Measurements from ENCODE around the gene MSMB.
"Not testable (repeated sequence)": the region's sequence is repeated elsewhere in the genome, so short reads cannot be mapped to it uniquely, and the experiment has no call there.

MSMB gene

GRCh38 chr10:46069771-46070463 lies 23.8 kb upstream of the MSMB start:
- DNase-seq (ENCODE audit: low read depth), result no peak

- no peak for DNase-seq (ENCODE audit: low read depth)
These were observed 22.8 kb upstream of the MSMB start for GRCh38 chr10:46068905-46069304.

- DNase-seq (ENCODE audit: low read depth), result no peak
These were observed 22.0 kb upstream of the MSMB start for GRCh38 chr10:46068117-46068516.

- DNase-seq (ENCODE audit: low read depth), result no peak
These were observed 18.3 kb upstream of the MSMB start for GRCh38 chr10:46064269-46064817.

DNA sequence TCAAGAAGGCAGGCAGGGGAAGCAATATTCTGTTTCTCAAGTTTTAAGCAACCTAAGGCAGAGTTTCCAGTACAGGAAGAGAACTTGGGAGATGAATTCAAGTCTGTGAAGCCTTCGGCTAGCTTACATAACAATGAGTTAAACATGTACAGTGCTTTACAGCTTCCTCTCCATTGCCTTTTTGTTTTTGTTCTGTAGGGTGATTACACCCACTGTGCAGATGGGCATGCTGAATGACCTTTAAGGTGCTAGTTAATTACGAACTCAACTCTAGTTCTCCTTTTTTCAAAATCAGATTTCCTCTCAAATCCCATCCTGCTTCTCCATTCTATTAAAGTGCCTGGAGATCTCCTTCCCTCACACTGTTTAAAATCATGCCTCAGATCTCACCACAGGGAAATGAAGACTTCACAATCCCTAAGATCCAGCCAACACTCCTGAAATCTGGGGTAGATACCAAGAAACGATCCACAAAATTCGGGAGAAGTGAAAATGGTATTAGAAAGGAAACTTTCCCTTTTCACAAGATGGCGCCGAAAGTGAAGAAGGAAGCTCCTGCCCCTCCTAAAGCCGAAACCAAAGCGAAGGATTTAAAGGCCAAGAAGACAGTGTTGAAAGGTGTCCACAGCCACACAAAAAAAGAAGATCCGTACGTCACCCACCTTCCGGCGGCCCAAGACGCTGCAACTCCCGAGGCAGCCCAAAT lies 16.8 kb upstream of the MSMB start:
- DNase-seq (ENCODE audit: low read depth), result no peak

DNA sequence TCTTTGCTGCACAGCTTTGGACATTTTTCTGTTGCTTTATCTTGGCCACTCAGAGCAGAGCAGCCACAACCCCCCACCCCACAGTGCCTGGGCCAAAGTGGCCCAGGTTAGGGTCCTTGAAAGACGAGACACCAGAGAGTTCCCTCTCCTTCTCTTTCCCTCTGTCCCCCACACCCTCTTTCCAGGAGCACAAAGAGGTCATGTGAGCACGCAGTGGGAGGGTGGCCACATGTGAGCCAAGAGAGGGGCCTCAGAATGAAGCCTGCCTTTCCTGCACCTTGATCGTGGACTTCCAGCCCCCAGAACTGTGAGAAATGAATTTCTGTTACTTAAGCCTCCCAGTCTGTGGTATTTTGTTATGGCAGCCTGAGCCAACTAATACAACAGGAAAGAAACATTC lies 14.6 kb upstream of the MSMB start:
- DNase-seq (ENCODE audit: low read depth), result no peak

GRCh38 chr10:46057927-46058326 lies 11.9 kb upstream of the MSMB start:
- not testable (repeated sequence) for DNase-seq (ENCODE audit: low read depth)

- DNase-seq (ENCODE audit: low read depth), result no peak
These were observed 11.0 kb upstream of the MSMB start for GRCh38 chr10:46057038-46057437.

DNA sequence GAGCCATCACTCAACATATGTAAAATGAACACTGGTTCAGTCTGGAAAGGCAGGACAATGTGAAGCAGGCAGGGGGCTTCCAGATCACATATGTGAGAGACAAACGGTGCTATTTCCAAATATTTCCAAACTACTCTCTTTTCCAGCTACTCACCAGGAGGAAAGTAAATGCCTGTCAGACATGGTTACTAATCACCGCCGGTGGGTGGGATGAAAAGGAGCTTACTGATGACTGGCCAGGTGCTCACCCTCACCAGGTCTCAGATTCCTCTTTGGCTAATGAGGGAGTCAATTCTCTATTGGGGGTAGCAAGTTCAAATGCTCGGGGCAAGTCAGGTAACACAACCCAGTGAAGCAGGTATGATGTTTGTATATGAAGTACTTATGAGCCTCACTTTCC lies 9.7 kb upstream of the MSMB start:
- no peak for DNase-seq (ENCODE audit: low read depth)

- DNase-seq (ENCODE audit: low read depth), result no peak
These were observed 7.7 kb upstream of the MSMB start for GRCh38 chr10:46053534-46054434.

GRCh38 chr10:46052791-46053375 lies 6.8 kb upstream of the MSMB start:
- DNase-seq (ENCODE audit: low read depth), result no peak

DNA sequence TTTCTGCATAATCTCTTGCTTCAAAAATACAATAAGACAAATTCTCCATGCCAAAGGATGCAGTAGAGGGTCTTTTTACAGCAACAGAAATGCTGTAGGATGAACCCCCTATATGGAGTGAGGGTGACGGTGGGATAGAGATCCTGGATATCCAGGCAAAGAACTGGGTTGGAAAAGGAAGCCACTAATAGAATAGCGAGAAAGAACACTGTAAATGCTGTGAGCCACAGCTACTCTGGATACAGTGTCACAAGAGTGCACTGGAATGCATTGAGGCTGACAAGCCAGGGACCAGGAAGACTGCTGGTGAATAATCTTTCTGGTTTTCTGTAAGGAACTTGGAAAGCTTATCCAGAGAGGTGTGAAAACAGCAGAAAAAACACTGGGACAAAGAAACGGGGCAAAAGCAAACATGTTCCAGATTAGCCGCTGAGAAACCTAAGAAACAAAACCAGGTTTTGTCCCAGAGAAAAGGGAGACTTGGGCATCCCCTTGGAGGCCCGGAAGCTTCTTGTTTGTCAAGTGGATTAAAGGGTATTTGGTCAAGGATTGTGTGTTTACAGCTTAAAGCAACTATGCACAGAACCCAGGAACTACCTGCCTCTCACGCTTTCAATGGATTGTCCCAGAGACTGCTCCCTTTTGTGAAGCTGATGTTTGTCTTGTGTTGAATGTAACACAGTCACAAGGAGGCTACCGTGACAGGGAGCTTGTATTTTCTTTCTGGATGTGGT lies 6.2 kb upstream of the MSMB start:
- no peak for DNase-seq (ENCODE audit: low read depth)

DNA sequence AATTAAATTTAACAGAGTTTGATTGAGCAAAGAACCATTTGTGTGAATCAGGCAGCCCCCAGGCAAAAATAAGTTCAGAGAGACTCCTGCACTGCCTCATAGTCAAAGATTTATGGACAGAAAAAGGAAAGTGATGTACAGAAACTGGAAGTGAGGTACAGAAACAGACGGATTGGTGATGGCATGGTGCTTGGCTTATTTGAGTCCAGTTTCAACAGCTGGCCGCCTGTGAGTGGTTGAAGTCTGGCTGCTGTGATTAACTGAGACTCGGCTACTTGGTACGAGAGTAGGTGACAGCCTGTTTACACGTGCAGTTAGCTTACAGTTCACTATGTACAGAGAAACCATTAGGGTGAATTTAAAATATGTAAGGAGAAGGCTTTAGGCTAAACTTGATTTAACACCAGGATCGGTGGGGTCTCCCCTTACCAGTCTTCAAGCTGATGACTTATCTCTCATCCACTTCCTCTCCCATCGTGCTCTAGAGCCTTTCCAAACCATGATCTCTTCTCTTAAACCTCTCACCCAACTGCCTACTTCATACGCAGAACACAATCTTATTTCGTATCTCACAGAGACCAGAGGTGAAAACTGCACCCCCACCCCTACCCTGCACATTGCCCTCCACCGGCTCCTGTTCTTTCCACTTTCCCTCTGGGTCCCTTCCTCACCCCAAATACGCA lies 5.0 kb upstream of the MSMB start:
- DNase-seq (ENCODE audit: low read depth), result no peak

GRCh38 chr10:46049497-46049831 lies 3.4 kb upstream of the MSMB start:
- not testable (repeated sequence) for DNase-seq (ENCODE audit: low read depth)

GRCh38 chr10:46048152-46048551 lies 2.1 kb upstream of the MSMB start:
- DNase-seq (ENCODE audit: low read depth), result no peak

- DNase-seq (ENCODE audit: low read depth), result no peak
These were observed 3.5 kb downstream of the MSMB start for GRCh38 chr10:46042527-46042926.

DNA sequence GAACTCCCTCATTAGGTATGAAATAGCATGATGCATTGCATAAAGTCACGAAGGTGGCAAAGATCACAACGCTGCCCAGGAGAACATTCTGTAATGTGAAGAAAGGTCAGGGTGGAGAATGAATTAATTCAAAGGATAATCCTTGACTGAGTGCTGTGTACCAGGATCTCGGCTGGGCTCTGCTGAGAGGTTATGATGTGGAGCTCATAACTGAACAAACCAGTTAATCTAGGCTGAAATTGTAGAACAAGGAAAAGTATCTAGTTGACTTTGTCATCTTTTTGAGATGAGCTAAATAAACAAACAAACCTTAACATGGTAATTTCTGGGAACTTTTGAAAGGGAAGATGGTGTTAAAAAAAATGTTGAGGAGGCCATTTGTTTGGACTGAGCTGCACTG lies 6.1 kb downstream of the MSMB start:
- DNase-seq (ENCODE audit: low read depth), result no peak

DNA sequence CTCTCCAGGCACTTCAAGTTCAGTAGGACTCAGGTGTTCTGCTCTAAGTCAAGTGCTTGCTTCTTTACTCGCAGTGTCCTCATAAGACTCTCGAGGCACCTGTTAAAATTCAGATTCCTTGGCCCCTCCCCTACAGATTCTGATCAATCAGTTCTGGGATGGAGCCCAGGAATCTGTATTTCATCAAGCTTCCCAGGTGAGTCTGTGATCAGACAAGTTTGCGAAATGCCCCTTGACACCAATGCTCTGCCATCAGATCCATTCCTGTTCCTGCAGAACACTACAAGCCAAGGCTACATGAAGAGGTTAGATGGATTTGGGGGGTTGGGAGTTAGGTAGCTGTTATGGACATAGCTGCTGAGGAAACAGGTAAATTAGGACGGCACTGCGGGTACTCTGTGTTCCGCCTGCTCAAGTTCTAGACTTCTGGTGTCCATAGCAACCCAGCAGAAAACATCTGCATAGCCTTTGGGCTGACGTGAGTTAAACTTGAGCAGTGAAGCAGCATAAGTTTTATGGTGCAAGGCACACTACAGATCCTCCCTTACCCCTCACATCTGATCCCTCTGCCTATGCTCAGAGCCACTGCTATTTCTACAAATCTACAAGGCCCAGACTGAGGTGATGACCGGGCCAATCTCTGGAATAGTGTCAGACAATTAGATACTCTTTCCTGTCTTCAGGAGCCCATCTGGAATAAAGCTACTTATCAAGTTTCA lies 8.8 kb downstream of the MSMB start:
- no peak for DNase-seq (ENCODE audit: low read depth)

GRCh38 chr10:46035923-46036849 lies 9.9 kb downstream of the MSMB start:
- no peak for DNase-seq (ENCODE audit: low read depth)
